K562 (cell line): ENCODE results near the gene CDRT4. TPM values are rescaled to one million over a fixed set of nuclear protein-coding genes. Genes with fewer than 3 reads are reported as not detected.

ENCODE experiments used
- ARID1B ChIP-seq: fragments of 450-650 bp; IDR thresholded peaks from 2 replicates; pipeline ENCODE4 v1.6.1; 2016; ENCODE audit warnings: antibody characterized with exemption, mild to moderate bottlenecking, inconsistent platforms
- CBX5 ChIP-seq: IDR thresholded peaks from 2 replicates; pipeline ENCODE4 v1.6.1; 2014; ENCODE audit warnings: low read depth, borderline replicate concordance
- CTBP1 ChIP-seq: fragments of 450-650 bp; IDR thresholded peaks from 2 replicates; pipeline ENCODE4 v1.6.1; 2016; ENCODE audit warnings: borderline replicate concordance
- E2F5 ChIP-seq: sonication (generic); formaldehyde crosslinking; IDR thresholded peaks from 2 replicates; pipeline ENCODE4 v1.8.0; 2022; ENCODE audit warnings: mild to moderate bottlenecking, missing genetic modification reagents
- FOSL1 ChIP-seq: fragments of 200-800 bp; sonication (Bioruptor generic); conservative IDR thresholded peaks from 2 replicates; pipeline ENCODE4 v1.6.1; 2016; ENCODE audit warnings: missing genetic modification characterization, missing compliant biosample characterization
- GABPB2 ChIP-seq: fragments of 250-450 bp; sonication (Bioruptor Pico); conservative IDR thresholded peaks from 2 replicates; pipeline ENCODE4 v1.5.1; 2021; ENCODE audit warnings: mild to moderate bottlenecking
- HDAC2 ChIP-seq: fragments of 450-650 bp; IDR thresholded peaks from 2 replicates; pipeline ENCODE4 v1.6.1; 2016; ENCODE audit warnings: mild to moderate bottlenecking
- KDM2B ChIP-seq: fragments of 250-450 bp; sonication (Bioruptor Pico); IDR thresholded peaks from 2 replicates; pipeline ENCODE4 v1.8.0; 2021; ENCODE audit warnings: mild to moderate bottlenecking, moderate library complexity
- L3MBTL2 ChIP-seq: fragments of 450-650 bp; IDR thresholded peaks from 2 replicates; pipeline ENCODE4 v1.6.1; 2016; ENCODE audit warnings: mild to moderate bottlenecking, moderate library complexity
- MAX ChIP-seq: sonication (generic); formaldehyde crosslinking; IDR thresholded peaks from 2 replicates; pipeline ENCODE4 v1.9.0; 2022; ENCODE audit warnings: mild to moderate bottlenecking, missing genetic modification reagents
- MTA2 ChIP-seq: fragments of 450-650 bp; IDR thresholded peaks from 2 replicates; pipeline ENCODE4 v1.6.1; 2016; ENCODE audit warnings: low read depth
- NBN ChIP-seq: fragments of 450-650 bp; IDR thresholded peaks from 2 replicates; pipeline ENCODE4 v1.6.1; 2016; ENCODE audit warnings: low read depth, mild to moderate bottlenecking
- NCOA4 ChIP-seq: fragments of 450-650 bp; IDR thresholded peaks from 2 replicates; pipeline ENCODE4 v1.6.1; 2018; ENCODE audit warnings: mild to moderate bottlenecking; ENCODE audit not compliant: partially characterized antibody
- NEUROD1 ChIP-seq: fragments of 150-350 bp; IDR thresholded peaks from 2 replicates; pipeline ENCODE4 v1.6.1; 2014; ENCODE audit warnings: borderline replicate concordance, low read length, low read depth; ENCODE audit not compliant: partially characterized antibody
- NR3C1 ChIP-seq: sonication (generic); formaldehyde crosslinking; IDR thresholded peaks from 2 replicates; pipeline ENCODE4 v1.8.1; 2022; ENCODE audit warnings: missing genetic modification reagents
- NUFIP1 ChIP-seq: fragments of 450-650 bp; IDR thresholded peaks from 2 replicates; pipeline ENCODE4 v1.6.1; 2018; ENCODE audit not compliant: partially characterized antibody
- POLR2B ChIP-seq: fragments of 450-650 bp; IDR thresholded peaks from 2 replicates; pipeline ENCODE4 v1.6.1; 2018; ENCODE audit warnings: low read depth; ENCODE audit not compliant: partially characterized antibody
- PTRF ChIP-seq: fragments of 450-650 bp; IDR thresholded peaks from 2 replicates; pipeline ENCODE4 v1.6.1; 2016; ENCODE audit warnings: mild to moderate bottlenecking, missing genetic modification characterization, missing compliant biosample characterization
- RNF2 ChIP-seq: sonication (generic); IDR thresholded peaks from 2 replicates; pipeline ENCODE4 v1.6.1; 2016
- SETDB1 ChIP-seq: IDR thresholded peaks from one replicate; pipeline ENCODE4 v1.6.1; 2012; ENCODE audit warnings: low read length, control low read depth, inconsistent platforms
- TRIM24 ChIP-seq, 2 experiments: fragments of 450-650 bp; IDR thresholded peaks; 2 replicates each; pipeline ENCODE4 v1.6.1; 2016
- ZKSCAN3 ChIP-seq: fragments of 250-450 bp; sonication (Bioruptor Pico); IDR thresholded peaks from 2 replicates; pipeline ENCODE4 v1.4.0; 2020
- ZNF12 ChIP-seq: sonication (generic); formaldehyde crosslinking; IDR thresholded peaks from 2 replicates; pipeline ENCODE4 v1.4.0; 2020; ENCODE audit warnings: mild to moderate bottlenecking, missing genetic modification reagents
- ZNF224 ChIP-seq: sonication (generic); formaldehyde crosslinking; IDR thresholded peaks from 2 replicates; pipeline ENCODE4 v1.8.0; 2022; ENCODE audit warnings: mild to moderate bottlenecking, missing genetic modification reagents
- polyA plus RNA-seq, 8 experiments: library from polyadenylated mRNA; depleted of rRNA in 4 of 8; stranded (reverse) in 5 of 8; unstranded in 3 of 8; fragments of >200 nt; fragmentation: Nextera tagmentation in 2 of 8; fragmentation: Illumina TruSeq in 1 of 8; extraction: Ambion mirVana in 2 of 8; extraction: Trizol in 1 of 8; gene quantifications; 2 replicates each; pipeline versions ENCODE4 v1.2.1 to v1.2.3, GENCODE V29; 2011 to 2014; ENCODE audit warnings: inconsistent platforms in 1 of 8, missing spikeins in 1 of 8
- total RNA-seq, 7 experiments: library from RNA; depleted of rRNA in 6 of 7; stranded (reverse); fragments of >200 nt in 6 of 7; fragmentation: Illumina TruSeq in 2 of 7; extraction: Trizol in 2 of 7; gene quantifications; 2 replicates each; pipeline versions ENCODE4 v1.2.1 to v1.2.3, GENCODE V29; 2011 to 2021; ENCODE audit warnings: low replicate concordance in 1 of 7
- TF ChIP-seq, protein P1 (sequence below): fragments of 450-650 bp; IDR thresholded peaks from 2 replicates; pipeline ENCODE4 v1.7.1; 2018; ENCODE audit warnings: mild to moderate bottlenecking, low read depth; ENCODE audit not compliant: partially characterized antibody
- TF ChIP-seq, protein P2 (sequence below), 2 experiments: IDR thresholded peaks; 2 replicates each; pipeline ENCODE4 v1.6.1; 2012; ENCODE audit warnings: improper control_type of control experiment in 2 of 2, low read depth in 2 of 2, low read length in 2 of 2, borderline replicate concordance in 1 of 2

CDRT4 gene
- total and polyA plus RNA-seq, 9 of the 15 experiments (the other 6 are each of a cell fraction or from before 2014, with no cell fraction given) = 1.7 to 6.4 (median 3.5) TPM

DNA sequence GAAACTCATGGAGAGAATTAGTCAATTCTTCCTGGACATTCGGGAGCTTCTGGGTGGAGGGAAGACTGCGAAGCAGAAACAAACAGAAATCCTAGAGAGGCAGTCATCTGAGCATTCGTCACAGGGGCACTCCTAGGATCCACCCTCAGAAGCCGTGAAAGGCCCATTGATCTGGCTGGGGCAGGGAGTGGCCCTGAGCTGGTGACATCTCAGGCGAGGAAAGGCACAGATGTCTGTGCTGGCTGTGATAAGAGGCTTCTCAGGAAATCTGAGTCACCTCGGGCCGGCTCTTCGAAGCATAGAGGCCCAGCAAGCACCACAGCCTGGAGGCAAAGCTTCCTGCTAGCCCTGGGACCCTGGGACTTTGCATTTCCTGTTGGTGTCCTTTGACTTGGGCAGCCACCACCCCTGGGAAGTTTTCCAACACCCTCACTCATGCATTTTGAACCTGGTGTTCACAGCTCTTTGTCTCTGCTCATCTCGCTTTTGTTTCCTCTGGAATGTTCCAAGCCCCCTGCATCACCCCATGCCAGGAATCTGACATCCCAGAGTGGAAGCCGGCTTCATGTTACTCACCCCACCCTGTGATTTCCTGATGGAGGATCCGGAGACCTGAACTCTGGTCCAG lies 23.3 kb upstream of the CDRT4 start (continued):
- TF ChIP-seq L3MBTL2 (peak; percentile 64; the same call in 1 of the 2 replicates), PTRF (tag) (no peak), MTA2 (peak; percentile 80), HDAC2 (0 out of 2 replicates have a peak, but pooled peaks have one; percentile 47), FOSL1 (peak; percentile 96), E2F5 (CRISPR knock-in tag) (no peak), MAX (CRISPR knock-in tag) (peak; percentile 17; the same call in 1 of the 2 replicates), ZKSCAN3 (CRISPR knock-in tag) (no peak), NCOA4 (no peak), ARID1B (peak; percentile 97), POLR2B (no peak), NUFIP1 (no peak), NEUROD1 (peak; percentile 71), SETDB1 (no peak), NR3C1 (CRISPR knock-in tag) (no peak), TRIM24 (IDR thresholded peaks at IDR 0.05) (peak in 1 of 2 experiments; percentile 59; a peak in 1 of 4 replicates), CBX5 (0 out of 2 replicates have a peak, but pooled peaks have one; percentile 24), ZNF224 (CRISPR knock-in tag) (no peak), RNF2 (0 out of 2 replicates have a peak, but pooled peaks have one; percentile 30), NBN (no peak; the same call in 1 of the 2 replicates), GABPB2 (CRISPR knock-in tag) (no peak), CTBP1 (peak; percentile 80), KDM2B (CRISPR knock-in tag) (no peak), ZNF12 (0 out of 2 replicates have a peak, but pooled peaks have one; percentile 58)
- TF ChIP-seq, protein P1, sequence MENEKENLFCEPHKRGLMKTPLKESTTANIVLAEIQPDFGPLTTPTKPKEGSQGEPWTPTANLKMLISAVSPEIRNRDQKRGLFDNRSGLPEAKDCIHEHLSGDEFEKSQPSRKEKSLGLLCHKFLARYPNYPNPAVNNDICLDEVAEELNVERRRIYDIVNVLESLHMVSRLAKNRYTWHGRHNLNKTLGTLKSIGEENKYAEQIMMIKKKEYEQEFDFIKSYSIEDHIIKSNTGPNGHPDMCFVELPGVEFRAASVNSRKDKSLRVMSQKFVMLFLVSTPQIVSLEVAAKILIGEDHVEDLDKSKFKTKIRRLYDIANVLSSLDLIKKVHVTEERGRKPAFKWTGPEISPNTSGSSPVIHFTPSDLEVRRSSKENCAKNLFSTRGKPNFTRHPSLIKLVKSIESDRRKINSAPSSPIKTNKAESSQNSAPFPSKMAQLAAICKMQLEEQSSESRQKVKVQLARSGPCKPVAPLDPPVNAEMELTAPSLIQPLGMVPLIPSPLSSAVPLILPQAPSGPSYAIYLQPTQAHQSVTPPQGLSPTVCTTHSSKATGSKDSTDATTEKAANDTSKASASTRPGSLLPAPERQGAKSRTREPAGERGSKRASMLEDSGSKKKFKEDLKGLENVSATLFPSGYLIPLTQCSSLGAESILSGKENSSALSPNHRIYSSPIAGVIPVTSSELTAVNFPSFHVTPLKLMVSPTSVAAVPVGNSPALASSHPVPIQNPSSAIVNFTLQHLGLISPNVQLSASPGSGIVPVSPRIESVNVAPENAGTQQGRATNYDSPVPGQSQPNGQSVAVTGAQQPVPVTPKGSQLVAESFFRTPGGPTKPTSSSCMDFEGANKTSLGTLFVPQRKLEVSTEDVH = no peak
- TF ChIP-seq, protein P2, sequence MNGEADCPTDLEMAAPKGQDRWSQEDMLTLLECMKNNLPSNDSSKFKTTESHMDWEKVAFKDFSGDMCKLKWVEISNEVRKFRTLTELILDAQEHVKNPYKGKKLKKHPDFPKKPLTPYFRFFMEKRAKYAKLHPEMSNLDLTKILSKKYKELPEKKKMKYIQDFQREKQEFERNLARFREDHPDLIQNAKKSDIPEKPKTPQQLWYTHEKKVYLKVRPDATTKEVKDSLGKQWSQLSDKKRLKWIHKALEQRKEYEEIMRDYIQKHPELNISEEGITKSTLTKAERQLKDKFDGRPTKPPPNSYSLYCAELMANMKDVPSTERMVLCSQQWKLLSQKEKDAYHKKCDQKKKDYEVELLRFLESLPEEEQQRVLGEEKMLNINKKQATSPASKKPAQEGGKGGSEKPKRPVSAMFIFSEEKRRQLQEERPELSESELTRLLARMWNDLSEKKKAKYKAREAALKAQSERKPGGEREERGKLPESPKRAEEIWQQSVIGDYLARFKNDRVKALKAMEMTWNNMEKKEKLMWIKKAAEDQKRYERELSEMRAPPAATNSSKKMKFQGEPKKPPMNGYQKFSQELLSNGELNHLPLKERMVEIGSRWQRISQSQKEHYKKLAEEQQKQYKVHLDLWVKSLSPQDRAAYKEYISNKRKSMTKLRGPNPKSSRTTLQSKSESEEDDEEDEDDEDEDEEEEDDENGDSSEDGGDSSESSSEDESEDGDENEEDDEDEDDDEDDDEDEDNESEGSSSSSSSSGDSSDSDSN (IDR thresholded peaks at IDR 0.05; ENCODE audit: borderline replicate concordance in 1 of 2, low read depth in 2 of 2, low read length in 2 of 2) = peak in 1 of 2 experiments; percentile 91; a peak in 2 of 4 replicates
